Mesodermal cell (in vitro differentiated cells): ENCODE results near the gene GPA33.

Source experiments
- H3K27ac ChIP-seq: 2 replicates; pipeline ENCODE4 v1.7.0; 2013; ENCODE audit warnings: mild to moderate bottlenecking, low read depth, low read length, moderate library complexity; ENCODE audit not compliant: severe bottlenecking
- H3K36me3 ChIP-seq: 2 replicates; pipeline ENCODE4 v1.7.1; 2013; ENCODE audit warnings: mild to moderate bottlenecking, low read length, moderate library complexity; ENCODE audit not compliant: control insufficient read depth, insufficient read depth
- H3K4me1 ChIP-seq: one replicate; pipeline ENCODE4 v1.7.1; 2013; ENCODE audit warnings: mild to moderate bottlenecking, low read length; ENCODE audit not compliant: insufficient read depth, control insufficient read depth, poor library complexity, severe bottlenecking
- H3K4me3 ChIP-seq: 2 replicates; pipeline ENCODE4 v1.7.0; 2013; ENCODE audit warnings: low read length, control low read depth, mild to moderate bottlenecking; ENCODE audit not compliant: insufficient read depth, poor library complexity, severe bottlenecking; ENCODE audit errors: extremely low read depth
- H3K9me3 ChIP-seq: 2 replicates; pipeline ENCODE4 v1.7.1; 2013; ENCODE audit warnings: mild to moderate bottlenecking, low read length, moderate library complexity; ENCODE audit not compliant: control insufficient read depth
- WGBS, 2 experiments: methylation state at CpG; one replicate each; pipeline ENCODE4 v1.1.5; 2013; ENCODE audit warnings: missing lambda C conversion rate in 2 of 2; ENCODE audit not compliant: insufficient coverage in 2 of 2; 5-methylcytosine and 5-hydroxymethylcytosine counted together

The GPA33 gene

GRCh38 chr1:167013108-167013929 is 76.9 kb downstream of the GPA33 start:
- Histone ChIP-seq H3K4me1 (no peaks in the 10 kb centered on the region), H3K9me3 (no peaks in the 10 kb centered on the region), H3K27ac (no peak overlapping the region), H3K36me3 (no peaks in the 10 kb centered on the region), H3K4me3 (no peak overlapping the region)
- 78 to 84% methylated on average over 5 to 7 of the region's 8 CpGs for WGBS, 2 experiments

GRCh38 chr1:167012570-167012969 is 77.6 kb downstream of the GPA33 start:
- Histone ChIP-seq H3K4me3 (no peak overlapping the region), H3K4me1 (no peaks in the 10 kb centered on the region), H3K27ac (no peak overlapping the region), H3K9me3 (no peaks in the 10 kb centered on the region), H3K36me3 (no peaks in the 10 kb centered on the region)
- 84 to 97% methylated on average over 2 of the region's 2 CpGs for WGBS, 2 experiments

- no peaks in the 10 kb centered on the region for H3K9me3 ChIP-seq
- H3K4me3 ChIP-seq = no peak overlapping the region
- no peaks in the 10 kb centered on the region for H3K4me1 ChIP-seq
- H3K27ac ChIP-seq = no peak overlapping the region
- H3K36me3 ChIP-seq = no peaks in the 10 kb centered on the region
- no CpG with 5 or more reads among the region's 1 CpG for WGBS, 2 experiments
These were observed 78.5 kb downstream of the GPA33 start for GRCh38 chr1:167011560-167012191.

- H3K36me3 ChIP-seq = no peaks in the 10 kb centered on the region
- no peak overlapping the region for H3K4me3 ChIP-seq
- H3K9me3 ChIP-seq = no peaks in the 10 kb centered on the region
- no peaks in the 10 kb centered on the region for H3K4me1 ChIP-seq
- no peak overlapping the region for H3K27ac ChIP-seq
- no CpG with 5 or more reads among the region's 2 CpGs for WGBS, 2 experiments
These were observed 86.5 kb downstream of the GPA33 start for GRCh38 chr1:167003711-167004110.
